ENCODE results near the gene TOM1L1.
A peak's percentile ranks its signal among the peaks of the same experiment; 100 is the strongest.

The TOM1L1 gene

GRCh38 chr17:54948380-54948779 is 47.7 kb downstream of the TOM1L1 start:
- DNase-seq (ENCODE audit: low spot score) = no peak

- no peak for DNase-seq (ENCODE audit: low spot score)
These were observed 49.5 kb downstream of the TOM1L1 start for GRCh38 chr17:54950116-54950515.

DNA sequence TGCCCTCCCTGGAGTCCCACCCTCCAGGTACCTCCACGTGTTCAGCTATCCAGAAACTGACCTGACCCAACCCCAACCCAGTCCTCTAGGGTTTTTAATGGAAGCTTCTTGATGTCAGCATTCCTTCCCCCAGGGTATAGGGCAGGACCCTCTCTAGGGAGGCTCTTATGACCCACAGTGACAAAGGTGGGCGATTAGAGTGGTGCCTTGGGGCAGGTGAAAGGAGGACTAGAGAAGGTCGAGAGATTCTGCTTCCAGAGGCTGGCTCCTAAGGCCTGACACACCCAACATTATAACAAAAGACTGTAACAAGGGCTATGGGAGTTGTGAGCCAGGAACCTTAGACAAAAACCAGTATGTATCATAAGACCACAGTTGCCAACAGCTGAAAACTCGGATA is 50.6 kb downstream of the TOM1L1 start:
- no peak for DNase-seq (ENCODE audit: low spot score)

DNA sequence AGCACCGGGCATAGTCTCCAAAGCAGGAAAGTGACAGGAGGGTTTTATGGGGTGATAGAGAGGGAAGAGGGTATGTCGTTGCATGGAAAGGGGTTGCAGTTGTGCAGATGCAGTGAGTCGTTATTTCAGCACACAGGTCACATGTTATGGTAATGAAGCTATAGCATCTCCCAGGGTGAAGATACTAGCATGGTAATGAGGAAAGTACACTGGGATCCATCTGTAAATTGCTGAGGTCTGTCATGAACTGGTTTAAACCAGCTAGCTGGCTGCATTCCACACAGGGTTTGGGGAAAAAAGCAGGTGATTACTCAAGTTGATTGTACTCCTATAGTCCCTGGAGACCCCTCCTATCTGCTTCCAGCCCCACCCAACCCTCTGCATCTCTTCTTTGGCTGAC is 56.1 kb downstream of the TOM1L1 start:
- no peak for DNase-seq (ENCODE audit: low spot score)

GRCh38 chr17:54967621-54968261 is 67.1 kb downstream of the TOM1L1 start:
- DNase-seq (ENCODE audit: low spot score) = no peak

- peak; percentile 95 for DNase-seq (ENCODE audit: low spot score)
These were observed 67.8 kb downstream of the TOM1L1 start, which contains the start of the genes COX11 and STXBP4 for GRCh38 chr17:54968262-54968987. Gene COX11 (minus strand): TSS chr17:54968654. CDS start chr17:54968646, 8 bp downstream. Gene STXBP4 (plus strand): TSS chr17:54968765. CDS start chr17:54986220, 17,455 bp downstream.

DNA sequence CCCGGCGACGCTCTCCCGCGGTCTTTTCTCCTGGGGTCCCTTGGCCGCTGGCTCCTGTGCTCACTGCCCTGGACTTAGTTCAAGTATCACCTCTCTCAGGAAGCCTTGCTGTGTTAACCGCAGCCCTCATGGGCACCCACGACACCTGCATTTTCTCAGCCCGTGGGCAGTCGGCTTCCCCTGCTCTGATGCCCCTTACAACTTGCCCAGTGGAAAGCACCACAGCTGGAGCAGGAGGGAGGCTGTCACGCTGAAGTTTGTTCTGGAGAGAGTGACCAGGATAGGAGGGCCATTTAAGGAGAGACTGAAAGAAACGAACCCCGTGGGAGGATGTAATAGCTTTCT is 68.3 kb downstream of the TOM1L1 start:
- DNase-seq (ENCODE audit: low spot score) = no peak

- no peak for DNase-seq (ENCODE audit: low spot score)
These were observed 69.3 kb downstream of the TOM1L1 start for GRCh38 chr17:54969658-54970572.

DNA sequence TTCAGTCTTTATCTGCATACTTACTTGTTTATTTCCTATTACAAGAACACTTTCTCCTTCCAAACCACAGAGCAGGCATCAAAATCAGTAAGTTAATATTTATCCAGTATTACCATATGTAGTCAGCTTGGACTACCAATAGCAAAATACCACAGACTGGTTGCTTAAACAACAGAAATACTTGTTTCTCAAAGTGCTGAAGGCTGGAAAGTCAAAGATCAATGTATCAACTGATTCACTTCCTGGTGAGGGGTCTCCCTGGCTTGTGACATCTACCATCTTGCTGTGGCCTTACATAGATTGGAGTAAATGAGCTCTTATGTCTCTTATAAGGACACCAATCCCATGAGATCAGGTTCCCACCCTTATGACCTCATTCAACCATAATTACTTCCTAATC is 70.5 kb downstream of the TOM1L1 start:
- DNase-seq (ENCODE audit: low spot score) = no peak

- DNase-seq (ENCODE audit: low spot score) = no peak
These were observed 71.2 kb downstream of the TOM1L1 start for GRCh38 chr17:54971901-54972300.

- DNase-seq (ENCODE audit: low spot score) = no peak
These were observed 71.9 kb downstream of the TOM1L1 start for GRCh38 chr17:54972406-54973138.

DNA sequence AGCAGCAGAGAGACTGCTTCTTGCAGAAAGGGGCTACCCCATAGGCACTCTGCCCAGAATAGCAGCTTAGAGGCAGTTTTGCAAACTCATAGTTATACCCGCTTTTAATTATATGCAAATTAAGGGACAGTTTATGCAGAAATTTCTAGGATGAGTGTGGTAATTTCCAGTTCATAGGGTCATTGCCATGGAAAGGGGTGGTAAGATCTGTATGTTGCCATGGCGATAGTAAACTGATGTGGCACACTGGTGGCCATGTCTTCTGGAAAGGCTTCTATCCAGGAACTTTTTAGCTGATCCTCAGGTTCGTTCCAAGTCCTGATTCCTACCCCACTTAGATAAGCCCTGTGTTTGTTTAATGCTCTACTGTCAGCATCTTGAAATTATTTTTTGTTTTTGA is 74.1 kb downstream of the TOM1L1 start:
- no peak for DNase-seq (ENCODE audit: low spot score)

GRCh38 chr17:54976316-54976715 is 75.7 kb downstream of the TOM1L1 start:
- DNase-seq (ENCODE audit: low spot score) = no peak

DNA sequence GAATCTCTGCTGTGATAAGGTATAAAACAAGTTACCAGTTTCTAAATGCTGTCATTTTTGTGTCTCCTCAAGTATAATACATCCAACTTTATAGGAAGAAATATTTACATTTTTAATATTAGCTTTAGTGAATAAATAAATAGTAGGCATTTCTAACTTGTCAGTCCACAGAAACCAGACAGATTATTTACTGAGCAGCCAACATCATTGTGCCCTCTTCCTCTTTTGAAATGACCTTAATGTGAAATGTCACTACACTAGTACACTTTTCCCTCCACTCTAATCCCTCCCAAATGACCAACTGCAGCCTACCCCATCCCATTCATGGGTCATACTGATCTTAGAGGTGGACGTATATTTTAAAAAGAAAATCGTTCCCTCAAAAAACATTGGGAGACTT is 77.1 kb downstream of the TOM1L1 start:
- no peak for DNase-seq (ENCODE audit: low spot score)

GRCh38 chr17:54979657-54980056 is 79.0 kb downstream of the TOM1L1 start:
- DNase-seq (ENCODE audit: low spot score) = no peak

DNA sequence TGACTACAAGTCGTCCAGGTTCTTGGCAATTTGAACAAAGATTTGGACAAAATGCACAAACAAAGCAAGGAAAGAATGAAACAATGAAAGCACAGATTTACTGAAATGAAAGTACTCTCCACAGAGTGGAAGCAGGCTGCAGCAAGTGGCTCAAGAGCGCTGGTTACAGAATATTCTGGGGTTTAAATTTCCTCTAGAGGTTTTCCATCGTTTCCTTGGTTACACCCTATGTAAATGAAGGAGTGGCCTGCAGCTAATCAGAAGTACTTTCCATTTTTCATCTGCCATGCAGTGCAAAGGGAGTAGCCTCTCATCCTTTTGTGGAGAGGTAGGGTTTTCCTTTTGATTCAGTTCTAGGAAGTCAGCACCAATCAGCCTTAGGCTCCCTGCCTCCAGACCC is 79.7 kb downstream of the TOM1L1 start:
- DNase-seq (ENCODE audit: low spot score) = no peak

DNA sequence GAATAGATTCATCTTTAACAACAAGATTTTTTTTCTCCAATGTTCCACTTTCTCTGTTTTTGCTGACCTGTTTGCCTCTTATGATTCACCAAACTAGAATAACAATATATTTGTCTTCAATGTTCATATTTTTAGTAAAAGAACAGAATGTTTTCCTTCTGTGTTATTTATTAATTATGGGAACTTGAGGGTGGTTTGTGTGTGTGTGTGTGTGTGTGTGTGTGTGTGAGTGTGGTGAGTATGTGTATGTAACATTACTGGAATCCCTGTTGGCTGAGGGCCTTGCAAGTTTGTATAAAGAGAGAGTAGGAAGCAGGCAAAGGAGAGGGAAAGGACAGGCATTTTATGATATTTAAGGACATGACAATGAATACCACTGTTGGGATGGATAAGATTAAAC is 81.7 kb downstream of the TOM1L1 start:
- DNase-seq (ENCODE audit: low spot score) = no peak

DNA sequence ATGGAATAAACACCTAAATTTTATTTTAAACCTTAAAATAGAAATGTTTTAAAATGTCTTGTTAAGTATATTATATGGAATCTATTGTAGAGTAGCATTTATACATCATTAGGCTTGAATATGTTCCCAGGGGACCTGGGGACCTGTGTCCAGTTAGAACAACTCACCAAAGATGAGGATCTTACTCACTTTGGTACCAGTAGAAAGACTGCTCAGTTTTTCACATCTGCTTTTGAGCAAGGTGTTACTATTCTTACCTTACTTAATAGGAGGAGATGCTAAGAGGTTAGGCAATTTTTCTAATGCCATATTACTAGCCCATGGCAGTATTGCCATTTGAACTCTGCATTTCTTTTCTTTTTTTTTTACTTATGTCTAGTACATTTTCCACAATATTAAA is 82.6 kb downstream of the TOM1L1 start:
- no peak for DNase-seq (ENCODE audit: low spot score)

DNA sequence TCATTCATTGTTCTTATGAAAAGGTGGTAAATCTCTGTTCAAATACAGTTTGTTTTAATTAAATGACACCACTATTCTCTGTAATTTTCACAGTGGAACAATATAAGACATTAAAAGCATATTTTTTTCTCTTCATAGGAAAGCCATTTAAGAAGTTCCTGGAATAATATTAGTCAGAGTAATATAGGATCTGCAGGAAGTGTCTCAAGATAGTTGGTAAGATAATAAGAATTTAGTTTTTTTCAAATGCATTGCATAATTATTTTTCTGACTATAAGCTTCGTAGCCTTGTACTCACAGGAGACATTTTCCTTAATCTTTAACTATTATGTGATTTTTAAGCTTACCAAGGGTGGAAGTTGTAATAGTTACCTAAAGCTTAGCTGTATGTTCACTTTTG is 84.8 kb downstream of the TOM1L1 start:
- no peak for DNase-seq (ENCODE audit: low spot score)

DNA sequence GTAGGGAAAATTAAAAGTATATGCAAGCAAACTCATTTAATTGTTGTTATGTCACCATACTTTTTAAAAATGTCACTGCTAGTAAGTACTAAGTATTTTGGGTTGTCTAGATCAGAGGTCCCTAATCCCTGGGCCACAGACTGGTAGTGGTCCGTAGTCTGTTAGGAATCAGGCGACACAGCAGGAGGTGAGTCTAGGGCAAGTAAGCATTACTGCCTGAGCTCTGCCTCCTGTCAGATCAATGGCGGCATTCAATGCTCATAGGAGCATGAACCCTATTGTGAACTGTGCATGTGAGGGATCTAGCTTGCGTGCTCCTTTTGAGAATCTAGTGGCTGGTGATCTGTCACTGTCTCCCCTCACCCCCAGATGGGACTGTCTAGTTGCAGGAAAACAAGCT is 89.5 kb downstream of the TOM1L1 start:
- no peak for DNase-seq (ENCODE audit: low spot score)

- no peak for DNase-seq (ENCODE audit: low spot score)
These were observed 90.9 kb downstream of the TOM1L1 start for GRCh38 chr17:54991567-54991966.
